Stimulated activated CD4-positive, alpha-beta T cell treated with anti-CD3 and anti-CD28 coated beads, Interleukin-12 subunit alpha, Interleukin-12 subunit beta, amount 100 ng/mL, for 4 hours (primary cell): Measurements from ENCODE around the gene CACNA1C.

Experiments
- DNase-seq: peaks from one replicate; pipeline ENCODE4 v3.0.0-alpha.2; 2020

The CACNA1C gene

DNA sequence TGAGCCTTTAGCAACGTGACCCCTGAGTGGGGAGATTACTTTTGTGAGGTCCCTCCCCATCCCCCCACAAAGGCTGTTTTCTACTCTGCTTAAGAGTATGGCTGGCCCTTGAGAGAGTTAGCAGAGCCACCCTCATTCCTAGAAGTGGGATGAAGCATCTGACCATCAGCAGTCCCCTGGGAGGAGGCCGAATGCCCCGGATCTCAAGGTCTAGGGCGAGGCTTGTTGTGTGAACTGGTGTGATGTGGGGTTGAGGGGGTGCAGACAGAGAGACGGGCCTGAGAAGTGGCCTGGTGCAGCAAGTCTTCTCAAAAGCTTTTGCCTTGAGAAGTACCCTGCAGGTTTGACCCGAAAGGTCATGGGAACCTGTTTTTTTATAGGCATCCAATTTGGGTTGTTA lies 589.0 kb downstream of the CACNA1C start:
- no peak for DNase-seq

DNA sequence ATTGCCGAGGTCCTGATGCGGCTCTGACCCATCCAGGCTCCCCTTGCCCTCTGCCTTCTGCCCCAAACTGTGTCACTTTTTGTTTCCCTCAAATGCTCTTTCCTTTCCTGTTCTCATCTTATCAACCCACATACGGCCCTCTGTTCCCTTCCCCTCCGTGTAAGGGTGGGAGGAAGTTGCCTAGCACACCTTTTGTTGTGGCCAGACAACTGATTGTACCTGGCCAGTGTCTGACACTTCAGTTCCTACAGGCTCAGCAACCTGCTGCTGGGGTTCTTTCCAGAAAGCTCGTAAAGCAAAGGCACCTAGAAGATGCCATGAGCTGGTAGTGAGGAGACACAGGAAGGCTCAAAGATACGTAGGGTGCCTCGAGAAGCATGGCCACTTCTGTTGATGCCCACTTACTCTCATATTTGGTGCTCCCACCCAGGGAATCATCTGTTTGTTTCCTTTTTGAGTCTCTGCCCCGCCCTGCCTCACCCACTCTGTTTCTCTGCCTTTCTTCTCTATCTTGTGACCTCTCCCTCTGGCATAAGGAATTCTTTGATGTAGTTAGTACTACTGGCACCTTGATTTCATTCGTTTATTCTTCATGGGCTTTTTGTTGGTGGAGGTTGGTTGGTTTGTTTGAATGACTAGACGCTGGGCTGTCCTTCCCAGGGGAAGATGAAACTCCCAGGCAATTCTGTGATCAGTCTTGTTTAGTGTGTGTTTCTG lies 589.5 kb downstream of the CACNA1C start:
- no peak for DNase-seq

DNA sequence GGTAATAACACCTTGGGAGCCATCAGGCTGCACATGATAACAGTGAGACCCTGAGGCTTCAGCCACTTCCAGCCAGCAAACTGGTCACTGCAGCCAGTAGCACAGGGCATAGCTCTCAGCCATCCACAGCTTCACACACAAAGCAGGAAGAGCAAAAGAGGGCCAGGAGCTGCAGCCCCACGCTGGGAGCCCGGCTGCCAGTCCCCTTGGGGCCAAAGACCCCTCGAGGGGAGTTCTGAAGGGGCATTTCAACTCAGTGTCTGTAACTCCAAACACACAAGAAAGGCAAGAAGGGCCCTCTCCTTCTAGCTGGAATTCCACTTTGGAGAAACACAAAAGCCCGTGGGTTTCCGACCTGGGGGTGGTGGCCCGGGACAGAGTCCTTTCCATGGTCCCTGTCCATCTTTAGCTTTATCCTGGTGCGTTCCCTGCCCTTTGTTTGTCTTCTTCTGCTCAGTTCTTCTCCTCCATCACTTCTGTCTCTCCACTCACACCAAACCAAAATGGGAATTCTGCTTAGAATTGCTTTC lies 590.2 kb downstream of the CACNA1C start:
- DNase-seq = no peak

DNA sequence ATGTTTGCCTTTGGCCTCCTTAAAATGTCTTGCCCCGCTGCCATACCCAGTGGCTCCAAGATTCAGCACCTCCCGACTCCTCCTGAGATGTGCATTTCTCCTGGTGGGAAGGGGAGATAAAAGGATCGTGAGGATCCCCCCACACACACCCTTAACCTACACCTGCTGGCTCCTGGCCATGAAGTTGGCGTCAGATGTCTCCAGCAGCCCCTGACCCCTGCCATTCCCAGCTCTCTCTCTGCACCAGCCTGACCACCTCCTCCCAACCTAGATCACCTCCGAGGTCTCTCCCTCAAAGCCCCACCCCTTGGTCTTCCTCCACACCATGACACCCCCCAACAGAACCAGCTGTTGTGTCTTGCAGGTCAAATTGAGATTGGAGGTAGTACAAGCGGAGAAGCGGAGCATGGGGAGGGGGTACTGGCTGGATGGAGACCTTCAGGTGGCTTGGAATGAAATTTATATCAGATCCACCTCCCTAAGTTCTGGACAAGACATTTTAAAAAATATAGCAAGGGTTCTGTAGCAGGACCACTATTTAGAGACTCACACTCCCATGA lies 590.9 kb downstream of the CACNA1C start:
- no peak for DNase-seq

DNA sequence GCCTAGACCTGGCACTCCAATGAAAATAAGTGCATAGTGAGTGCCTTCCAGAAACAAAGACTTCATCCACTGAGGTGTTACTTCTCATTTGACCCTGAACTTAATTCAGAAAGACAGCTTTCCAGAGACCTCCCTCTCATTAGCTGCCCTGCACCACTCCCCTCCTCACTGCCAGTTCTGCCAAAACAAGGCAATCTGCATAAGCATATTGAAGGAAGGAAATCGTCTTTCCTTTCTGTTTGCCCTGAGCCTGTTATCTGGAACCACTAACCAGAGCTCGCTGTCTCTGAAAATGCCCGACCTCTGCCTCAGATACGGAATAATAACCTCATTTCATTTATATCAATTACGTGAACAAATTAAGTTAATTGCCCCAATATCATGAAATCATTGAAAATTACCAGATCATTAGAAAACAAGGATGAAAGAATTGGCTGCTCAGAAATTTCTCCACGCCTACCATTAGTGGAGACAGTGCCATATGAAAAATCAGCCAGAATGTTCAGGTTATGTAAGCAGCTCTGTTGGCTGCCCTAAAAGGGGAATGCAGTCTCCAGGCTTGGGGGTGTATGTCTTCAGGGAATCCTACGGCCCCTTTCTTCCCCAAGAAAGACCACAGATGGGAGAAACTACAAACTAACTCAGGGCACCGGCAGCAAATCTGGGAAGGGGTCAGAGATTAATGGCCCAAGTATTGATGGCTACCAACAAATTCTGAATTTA lies 592.1 kb downstream of the CACNA1C start:
- no peak for DNase-seq

DNA sequence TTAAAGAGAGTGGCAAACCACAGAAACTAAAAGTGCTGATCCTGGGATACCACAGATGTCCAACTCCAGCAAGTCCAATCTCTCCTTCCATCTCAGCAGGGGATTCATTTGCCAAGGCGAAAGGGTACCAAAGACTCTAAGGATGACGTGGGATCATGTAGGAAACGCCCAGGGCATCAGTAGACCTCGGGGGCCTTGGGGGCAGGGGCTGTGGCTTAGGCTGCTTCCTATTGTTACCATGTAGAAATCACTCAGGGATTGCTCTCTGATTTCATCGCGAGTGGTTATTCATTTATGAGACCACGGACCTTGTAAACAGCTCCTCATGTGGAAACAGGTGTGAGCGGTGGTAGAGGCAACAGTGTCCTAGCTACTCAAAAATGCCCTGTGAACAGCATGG lies 592.7 kb downstream of the CACNA1C start:
- no peak for DNase-seq

DNA sequence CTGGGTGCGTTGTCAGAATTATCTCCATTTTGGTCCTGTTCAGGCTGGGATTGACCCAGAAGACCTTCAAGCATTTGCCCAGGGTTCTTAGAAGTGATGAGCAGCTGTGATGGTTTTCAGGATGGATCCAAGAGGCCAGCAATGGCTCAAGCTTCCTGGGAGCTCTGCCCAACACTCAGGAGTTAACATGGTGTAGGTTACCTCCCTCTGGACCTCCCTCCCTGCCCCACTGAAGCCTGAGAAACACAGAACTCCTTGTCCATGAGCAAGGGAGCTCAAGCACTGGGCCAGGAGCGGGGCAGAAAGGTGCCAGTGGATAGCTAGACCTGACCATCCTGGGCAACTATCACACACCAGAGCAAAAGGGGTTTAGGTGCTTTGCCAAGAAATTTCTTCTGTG lies 593.6 kb downstream of the CACNA1C start:
- DNase-seq = no peak

DNA sequence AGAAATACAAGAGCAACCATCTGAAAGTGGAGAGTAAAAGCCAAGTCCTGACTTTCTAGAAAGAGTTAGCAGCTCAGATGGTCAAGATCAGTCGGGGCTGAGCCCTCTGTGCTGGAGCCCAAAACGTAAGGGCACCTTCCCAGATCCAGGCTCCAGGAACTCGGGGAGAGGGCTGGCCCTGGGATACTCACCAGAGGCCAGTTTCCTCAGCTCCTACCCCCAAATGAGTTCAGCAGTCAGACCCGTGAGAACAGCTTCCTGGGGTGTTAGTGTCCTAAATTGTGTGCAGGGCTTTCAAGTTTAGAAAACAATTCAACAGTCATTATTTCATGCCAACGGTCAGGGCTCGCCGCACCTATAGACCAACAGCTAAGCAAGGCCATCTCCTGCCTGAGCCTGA lies 594.4 kb downstream of the CACNA1C start:
- no peak for DNase-seq

DNA sequence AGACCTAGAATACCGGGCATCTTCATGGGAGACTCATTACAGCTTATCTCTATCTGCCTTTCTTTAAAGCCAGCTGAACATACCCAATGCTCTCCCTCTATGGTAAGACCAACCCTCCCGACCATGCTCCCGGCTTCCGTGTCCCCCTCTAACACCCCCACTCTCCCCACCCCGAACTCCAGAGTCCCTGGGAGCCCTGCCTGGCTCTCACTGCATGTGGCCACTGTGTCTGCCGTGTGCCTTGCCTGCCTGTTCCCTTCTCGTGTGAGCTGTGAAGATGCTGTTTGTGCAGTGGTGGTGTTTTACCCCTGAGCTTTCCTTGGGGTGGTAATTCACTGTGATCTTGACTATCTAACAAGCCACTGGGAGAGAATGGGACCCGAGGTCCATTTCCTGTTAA lies 595.6 kb downstream of the CACNA1C start:
- no peak for DNase-seq

DNA sequence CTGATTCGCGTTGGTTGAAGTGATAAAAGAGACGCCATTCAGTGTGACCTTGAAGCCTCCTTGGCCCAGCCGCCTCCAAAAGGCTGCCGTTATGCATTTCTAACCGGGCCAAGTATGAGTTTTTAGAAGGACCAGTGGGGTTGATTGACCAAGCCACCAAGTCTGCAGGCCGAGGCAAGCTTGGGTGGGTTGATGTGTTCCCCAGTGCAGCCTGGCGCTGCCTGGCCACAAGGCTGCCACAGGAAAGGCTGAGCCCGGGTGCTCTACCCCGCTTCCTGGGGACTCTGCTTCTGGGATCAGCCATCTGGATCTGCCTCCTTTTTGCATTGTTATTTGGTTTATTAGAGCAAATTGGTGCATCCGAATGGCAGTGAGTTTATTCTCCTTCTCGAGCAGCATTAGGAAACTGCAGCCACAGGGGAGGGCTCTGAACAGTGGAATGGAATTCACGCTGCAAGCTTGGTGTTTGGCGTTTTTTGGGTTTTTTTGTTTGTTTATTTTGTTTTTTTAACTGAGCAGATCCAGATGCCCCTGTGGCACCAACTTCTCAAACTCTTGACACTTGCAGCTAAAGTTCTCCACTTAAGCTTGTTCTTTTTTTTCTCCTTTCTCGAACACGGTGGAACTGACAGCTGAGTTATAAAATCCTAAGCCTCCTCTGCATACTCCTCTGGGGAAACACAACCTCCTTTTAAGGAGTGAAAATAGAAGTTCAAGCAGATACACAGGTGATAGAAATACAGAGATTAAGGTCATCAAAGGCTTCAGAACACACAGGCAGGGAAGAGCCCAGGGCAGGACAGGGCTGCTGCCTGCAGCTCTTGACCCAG lies 596.6 kb downstream of the CACNA1C start:
- no peak for DNase-seq

DNA sequence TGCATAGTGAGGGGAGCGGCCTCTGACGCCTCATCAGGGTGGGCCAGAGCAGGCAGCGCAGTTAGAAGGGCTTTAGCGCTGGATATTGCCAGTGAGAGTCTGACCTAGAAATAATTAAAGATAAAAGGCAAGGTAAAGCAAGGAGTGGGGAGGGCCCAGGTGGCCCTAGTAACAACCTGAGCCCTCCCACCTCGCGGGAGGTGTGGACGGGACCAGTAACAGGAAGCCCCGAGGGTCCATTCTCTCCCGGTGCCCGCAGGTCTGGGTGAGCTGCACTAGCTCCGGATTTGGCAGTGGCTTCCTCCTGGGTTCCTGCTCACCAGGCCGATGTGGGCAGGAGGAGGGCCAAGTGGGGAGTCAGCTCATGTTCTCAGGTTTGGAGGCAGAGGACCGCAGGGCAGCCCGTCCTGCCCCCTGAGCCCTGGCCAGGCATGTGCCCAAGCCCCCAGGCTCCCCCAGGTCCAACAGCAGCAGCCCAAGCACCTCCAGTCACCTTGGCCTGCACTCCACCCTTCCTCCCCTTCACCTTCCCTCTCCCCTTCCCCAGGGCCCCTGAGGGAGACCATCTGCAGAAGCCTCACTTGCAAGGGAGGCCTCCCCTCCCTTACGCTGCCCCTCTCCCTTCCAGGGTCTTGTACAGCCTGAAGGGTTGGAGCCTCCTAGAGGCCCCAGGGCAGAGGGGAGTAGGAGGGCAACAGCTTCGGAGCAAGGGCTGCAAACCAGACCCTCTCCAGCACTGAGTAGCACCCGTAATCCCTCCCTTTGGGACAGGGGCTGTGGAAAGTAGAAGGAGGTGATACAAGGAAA lies 597.7 kb downstream of the CACNA1C start:
- no peak for DNase-seq

DNA sequence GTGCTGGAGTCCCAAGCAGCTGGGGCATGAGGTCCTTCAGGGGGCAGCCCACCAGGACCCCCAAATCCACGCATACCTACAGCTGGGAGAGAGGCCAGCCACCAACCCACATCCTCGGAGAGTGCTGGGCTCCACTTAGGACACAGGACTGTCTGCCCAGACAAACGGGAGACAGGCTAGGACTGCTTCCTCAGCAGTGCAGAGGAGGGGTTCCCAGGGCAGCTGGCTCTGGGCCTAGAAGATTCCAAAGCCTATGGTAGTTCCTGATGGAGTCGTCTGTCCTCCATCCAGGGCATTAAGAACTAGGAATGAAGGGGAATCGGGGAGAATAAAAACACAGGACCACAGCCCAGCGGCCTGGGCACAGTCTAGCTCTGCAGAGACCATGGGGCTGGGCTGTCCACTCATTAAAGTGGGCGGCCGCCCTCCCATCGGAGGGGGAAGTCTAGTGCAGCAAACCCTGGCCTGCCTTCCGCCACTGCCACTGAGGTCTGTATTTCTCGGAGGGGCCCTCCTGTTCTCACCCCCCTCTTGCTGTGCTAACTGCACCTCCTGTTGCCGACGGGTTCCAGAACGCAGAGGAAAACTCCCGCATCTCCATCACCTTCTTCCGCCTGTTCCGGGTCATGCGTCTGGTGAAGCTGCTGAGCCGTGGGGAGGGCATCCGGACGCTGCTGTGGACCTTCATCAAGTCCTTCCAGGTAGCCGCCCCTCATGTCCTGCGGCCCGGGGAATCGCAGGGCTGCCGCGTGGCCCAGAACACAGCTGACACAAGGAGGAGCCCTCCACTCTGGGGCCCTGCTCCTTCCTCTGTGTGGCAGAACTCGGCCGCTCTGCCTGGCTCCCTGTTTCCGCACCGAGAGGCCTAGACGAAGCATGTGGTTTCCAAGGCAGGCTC lies 598.5 kb downstream of the CACNA1C start:
- no peak for DNase-seq

DNA sequence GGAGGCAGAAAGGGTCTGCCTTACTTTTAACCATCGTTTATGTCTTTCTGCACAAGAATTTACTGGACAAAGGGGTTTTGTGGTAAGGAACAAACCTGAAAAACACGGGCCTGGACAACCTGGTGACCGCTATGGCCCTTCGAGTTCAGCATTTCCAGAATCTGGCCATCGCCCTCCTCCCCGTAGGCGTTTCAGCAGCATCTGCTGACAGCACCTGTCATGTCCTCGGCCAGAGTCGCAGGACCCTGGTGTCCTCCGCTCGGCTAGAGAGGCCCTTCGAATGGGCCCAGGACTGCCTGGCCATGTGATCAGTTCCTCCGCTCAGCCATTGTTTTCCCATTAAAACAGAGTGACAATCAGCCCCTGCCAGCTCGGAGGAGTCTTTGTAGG lies 599.2 kb downstream of the CACNA1C start:
- DNase-seq = no peak

DNA sequence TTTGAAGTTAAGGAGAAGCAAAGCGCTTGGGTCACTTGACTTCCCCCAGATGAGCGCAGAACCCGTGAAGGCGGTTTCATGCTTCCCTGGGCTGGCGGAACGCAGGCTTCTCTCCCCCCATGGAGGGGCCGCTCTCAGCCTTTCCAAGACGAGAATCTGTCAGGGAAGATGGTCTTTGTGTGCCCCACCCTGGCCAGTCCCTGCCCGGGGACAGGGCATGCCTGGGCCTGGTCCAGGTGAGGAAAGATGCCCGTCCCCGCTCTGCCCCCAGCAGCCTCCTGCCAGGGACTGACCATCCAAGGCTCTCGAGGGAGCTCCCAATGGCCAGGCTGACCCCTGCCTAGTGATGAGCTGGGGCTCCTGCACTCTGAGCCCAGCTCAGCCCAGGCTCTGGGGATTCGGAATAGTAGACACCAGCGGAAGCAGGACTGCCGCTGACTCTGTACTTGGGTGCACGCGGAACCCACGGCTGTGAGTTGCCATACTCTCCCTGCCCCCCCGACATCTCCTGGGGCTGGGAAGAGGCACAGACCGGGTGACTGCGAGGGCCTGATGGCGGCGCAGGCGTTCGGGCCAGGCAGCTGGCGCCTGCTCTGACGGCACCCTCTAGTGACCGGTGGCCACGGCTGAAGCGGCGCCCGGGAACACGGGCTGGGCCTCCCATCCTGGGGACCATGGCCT lies 599.8 kb downstream of the CACNA1C start:
- DNase-seq = no peak

DNA sequence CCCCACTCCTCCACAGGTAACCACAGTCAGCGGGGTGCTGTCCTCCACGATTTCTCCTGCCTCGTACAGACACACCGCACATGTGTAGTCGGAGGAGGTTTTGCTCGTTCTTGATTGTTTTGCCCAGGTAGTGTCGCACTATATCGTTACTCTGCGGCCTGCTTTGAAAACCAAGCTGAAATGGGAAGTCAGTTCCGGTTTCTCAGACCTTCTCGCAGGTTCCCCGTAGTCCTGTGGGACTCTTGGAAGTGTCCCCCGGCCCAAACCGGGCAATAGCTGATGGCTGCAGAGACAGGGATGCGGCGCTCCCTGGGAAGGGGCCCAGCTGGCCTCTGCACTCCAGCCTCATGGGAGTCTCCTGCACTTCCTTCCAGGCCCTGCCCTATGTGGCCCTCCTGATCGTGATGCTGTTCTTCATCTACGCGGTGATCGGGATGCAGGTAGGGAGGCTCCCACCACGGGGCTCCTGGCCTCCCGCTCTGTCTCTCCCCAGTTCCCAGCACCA lies 600.7 kb downstream of the CACNA1C start:
- DNase-seq = no peak

DNA sequence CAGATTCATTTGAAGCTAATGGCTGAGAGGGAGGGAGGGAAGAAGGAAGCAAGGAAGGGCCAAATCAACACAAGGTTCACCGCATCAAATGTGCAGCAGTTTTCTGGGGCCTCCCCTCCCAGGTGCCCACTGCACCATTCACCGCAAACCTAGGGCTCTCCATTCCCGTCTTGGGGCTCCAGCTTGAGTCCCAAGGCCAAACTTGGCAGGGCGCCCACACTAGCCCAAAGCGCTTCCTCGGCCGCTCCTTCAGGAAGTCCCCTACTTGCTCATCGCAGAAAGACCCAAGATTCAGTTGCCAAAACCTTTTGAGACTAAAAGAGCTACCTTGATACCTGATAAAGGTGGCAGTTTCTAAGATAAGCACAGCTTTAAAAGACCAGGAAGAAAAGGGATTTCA lies 601.5 kb downstream of the CACNA1C start:
- no peak for DNase-seq

DNA sequence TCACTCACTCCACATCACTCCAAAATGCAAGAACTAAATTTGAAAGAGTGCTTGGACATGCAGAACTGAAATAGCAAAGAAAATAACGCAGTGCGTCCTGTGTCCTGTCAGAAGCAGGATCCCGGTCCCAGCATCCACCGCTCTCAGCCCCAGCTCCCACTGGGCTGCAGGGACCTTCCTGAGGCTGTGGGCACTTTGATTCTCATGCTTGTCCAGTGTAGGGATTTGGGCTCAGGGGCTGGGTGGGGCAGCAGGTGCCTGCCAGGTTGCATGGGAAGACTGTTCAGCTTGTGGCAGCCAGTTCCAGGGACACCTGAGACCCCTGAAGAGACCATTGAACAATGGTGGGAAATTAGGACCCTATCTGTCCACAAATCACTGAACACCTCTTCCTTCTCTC lies 602.0 kb downstream of the CACNA1C start:
- DNase-seq = no peak

DNA sequence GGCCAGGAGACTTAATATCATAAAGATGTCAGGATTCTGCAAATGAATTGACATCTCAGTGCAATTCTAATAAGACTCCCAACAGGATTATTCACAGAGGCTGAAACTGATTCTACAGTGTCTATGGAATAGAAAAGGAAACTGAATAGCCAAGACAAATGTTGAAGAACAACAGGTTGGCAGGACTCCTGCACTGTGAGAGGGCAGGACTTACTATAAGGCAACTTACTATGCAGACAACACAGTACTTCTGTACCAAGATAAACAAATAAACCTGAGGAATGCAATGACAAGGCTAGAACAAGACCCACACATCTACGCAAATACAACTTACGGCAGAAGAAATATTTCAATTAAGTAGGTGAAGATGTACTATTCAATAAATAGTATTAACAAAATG lies 609.7 kb downstream of the CACNA1C start:
- no peak for DNase-seq

DNA sequence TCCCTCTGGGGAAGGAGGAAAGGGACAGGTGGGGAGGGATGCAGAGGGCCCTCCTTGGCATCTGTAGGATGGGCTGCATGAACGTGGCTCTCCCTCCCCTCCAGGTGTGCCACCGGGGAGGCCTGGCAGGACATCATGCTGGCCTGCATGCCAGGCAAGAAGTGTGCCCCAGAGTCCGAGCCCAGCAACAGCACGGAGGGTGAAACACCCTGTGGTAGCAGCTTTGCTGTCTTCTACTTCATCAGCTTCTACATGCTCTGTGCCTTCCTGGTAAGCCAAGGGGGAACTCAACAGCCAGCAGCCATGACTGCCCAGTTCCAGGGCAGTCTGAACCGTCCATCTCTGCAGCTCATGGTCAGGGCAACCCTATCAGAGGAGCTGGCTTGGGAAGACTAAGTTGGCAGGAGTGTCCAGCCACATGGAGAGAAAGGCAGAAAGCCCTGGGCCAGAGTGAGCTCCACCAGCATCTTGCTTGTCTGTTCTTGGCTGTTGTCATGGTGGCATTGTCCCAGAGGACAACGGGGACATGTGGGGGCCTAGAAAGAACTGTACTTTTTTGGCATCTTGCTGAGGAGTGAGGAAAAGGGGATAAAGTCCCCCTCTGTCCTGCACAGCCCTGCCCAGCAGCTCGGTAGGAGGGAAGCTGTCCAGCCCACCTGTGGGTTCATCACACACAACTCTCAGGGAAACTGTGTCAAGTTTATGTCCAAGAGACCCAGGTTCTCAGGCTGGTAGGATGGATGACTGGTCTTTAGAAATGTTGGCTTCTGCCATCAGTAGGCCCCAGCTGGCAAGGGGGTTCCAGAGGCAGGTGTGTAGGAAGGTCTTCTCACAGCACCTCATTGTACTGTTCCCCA lies 612.2 kb downstream of the CACNA1C start:
- DNase-seq = no peak

DNA sequence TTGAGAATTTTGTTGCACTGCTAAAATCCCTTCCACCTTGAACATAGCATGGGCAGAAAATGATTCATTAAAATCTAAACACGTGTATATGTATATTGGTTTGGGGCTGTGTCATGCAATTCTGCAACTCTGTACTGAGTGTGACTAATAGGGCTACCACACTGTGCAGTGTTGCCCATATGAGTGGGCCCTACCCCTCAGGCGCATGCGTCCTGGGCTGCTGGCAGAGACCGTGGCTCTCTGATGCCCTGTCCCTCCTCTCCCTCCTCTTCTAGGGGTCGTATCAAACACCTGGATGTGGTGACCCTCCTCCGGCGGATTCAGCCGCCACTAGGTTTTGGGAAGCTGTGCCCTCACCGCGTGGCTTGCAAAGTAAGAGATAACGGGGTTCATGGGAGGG lies 613.6 kb downstream of the CACNA1C start:
- no peak for DNase-seq
